ENCODE results near the gene FRS3. TPM values are rescaled to one million over a fixed set of nuclear protein-coding genes. Genes with fewer than 3 reads are reported as not detected.

Gene FRS3
- total RNA-seq, 4 donors from 2014 or later, result 1.2 to 5.5 (median 2.4) TPM

DNA sequence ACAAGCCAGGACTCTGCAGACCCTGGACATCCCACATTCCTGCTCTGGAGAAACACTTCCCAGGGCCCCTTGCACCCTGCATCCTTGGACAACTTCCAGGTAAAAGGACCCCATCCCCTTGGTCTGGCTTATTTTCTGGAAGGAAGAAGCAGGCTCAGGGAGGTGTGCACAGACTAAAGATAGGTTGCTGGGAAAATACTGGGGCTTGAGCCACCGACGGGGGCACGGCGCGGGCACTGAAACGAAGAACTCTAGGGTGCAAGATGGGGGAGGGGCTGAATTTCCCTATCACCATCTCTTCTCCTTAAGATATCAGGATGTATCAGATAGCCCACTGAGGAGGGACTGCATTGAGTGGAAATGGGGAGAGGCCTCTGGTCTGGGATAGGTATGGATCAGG, 805 bp downstream of the FRS3 start:
- no peak for DNase-seq (ENCODE audit: low spot score)
- no peak for TF ChIP-seq CTCF (IDR thresholded peaks at IDR 0.05)
- ATAC-seq (ENCODE audit: low FRiP score), result no peak

DNA sequence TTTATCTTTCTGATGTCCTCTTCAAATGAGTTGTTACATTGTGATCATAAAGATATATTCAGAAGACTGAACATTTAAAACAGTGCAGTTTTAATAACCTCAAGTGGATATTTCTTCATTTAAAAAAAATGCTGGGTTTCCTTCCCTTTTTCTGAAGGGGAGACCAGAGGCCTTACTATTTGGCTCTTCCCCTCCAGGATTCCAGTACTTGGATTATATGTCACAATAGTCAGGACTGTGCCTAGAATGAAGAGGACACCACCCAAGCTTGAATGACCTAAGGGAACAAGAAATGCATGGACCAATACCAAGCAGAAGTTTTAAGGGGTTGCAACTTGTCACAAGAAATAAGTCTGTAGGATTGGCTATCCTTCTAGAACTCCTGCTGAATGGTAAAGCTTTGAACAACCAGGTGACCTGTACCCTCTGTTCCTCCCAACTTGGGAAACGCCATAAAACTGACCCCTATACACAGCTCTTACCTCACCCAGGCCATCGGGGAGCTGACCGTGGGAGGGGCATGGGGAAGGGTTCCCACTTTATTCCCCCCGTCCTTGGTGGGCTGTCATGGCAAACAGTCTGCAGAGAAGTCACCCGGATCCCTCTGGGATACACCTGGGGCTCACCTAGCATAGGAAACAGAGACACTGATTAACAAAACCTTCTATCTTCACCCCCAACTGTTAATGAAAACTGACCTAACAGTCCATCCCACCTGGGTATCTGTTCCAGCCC, 2.0 kb downstream of the FRS3 start:
- DNase-seq (ENCODE audit: low spot score), result no peak
- TF ChIP-seq CTCF (IDR thresholded peaks at IDR 0.05), result no peak
- no peak for ATAC-seq (ENCODE audit: low FRiP score)

- ATAC-seq (ENCODE audit: low FRiP score) (no peak), DNase-seq (ENCODE audit: low spot score) (no peak)
- no peak for TF ChIP-seq CTCF (IDR thresholded peaks at IDR 0.05)
These were observed 4.3 kb downstream of the FRS3 start for GRCh38 chr6:41775293-41775882.

DNA sequence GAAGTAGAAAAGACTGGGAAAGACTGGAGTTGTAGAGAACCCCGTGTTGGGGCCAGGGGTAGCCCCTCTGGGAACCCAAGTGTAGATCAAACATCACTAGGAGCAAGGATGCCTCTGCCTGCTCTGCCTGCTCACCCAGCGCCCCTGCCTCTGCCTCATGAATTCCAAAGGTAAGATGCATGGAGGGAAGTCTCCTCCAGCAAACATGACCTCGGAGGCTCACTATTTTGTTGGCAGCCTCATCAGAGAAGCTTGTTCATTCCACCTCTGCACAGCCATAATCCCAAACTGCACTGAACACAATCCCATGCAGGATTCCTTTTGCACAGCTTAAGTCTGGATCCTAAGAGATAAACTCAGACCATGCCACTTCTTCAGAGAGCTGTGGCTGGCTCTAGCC, 4.9 kb downstream of the FRS3 start:
- DNase-seq (ENCODE audit: low spot score), result no peak
- ATAC-seq (ENCODE audit: low FRiP score), result no peak
- no peak for TF ChIP-seq CTCF (IDR thresholded peaks at IDR 0.05)

GRCh38 chr6:41771058-41771983, 8.4 kb downstream of the FRS3 start:
- ATAC-seq (ENCODE audit: low FRiP score) (no peak), DNase-seq (ENCODE audit: low spot score) (no peak)
- no peak for TF ChIP-seq CTCF (IDR thresholded peaks at IDR 0.05)

- TF ChIP-seq CTCF (IDR thresholded peaks at IDR 0.05), result no peak
- ATAC-seq (ENCODE audit: low FRiP score) (no peak), DNase-seq (ENCODE audit: low spot score) (no peak)
These were observed 9.2 kb downstream of the FRS3 start for GRCh38 chr6:41770381-41771057.
